HCT116 (cell line): ENCODE measurements around the gene CREBRF. TPM values are rescaled to one million over a fixed set of nuclear protein-coding genes. Genes with fewer than 3 reads are reported as not detected.

Experiments used
- ATAC-seq: fragments of 200-7000 bp; cut with Tn5 transposase; 2 replicates; pipeline ENCODE4 v1.9.1; 2020; ENCODE audit warnings: mild to moderate bottlenecking, moderate library complexity
- BruUV-seq: library from RNA; stranded (reverse); fragments of 400-500 nt; replicated peaks from 2 replicates; lab custom pipeline; 2021; lab: Mats Ljungman, UMichigan
- CTCF ChIA-PET: fragments of 300-600 bp; sonication (Branson Sonifier 250); formaldehyde crosslinking; loops from one replicate; lab custom pipeline; 2021; ENCODE audit warnings: antibody characterized with exemption; lab: Charles Lee
- POLR2A ChIA-PET: fragments of 300-600, 350-600 bp; sonication (Branson Sonifier 250); formaldehyde crosslinking; loops from one replicate; lab custom pipeline; 2021; ENCODE audit warnings: antibody characterized with exemption; lab: Charles Lee
- RAD21 ChIA-PET, 2 experiments: fragments of 300-600 bp; sonication (Branson Sonifier 250); formaldehyde crosslinking; loops; one replicate each; lab custom pipeline; 2023; ENCODE audit warnings: low total read pairs in 2 of 2; ENCODE audit not compliant: uncharacterized antibody in 2 of 2, unreplicated experiment in 2 of 2, low non-redundant PET in 1 of 2; lab: Charles Lee
- DNase-seq: peaks from one replicate; pipeline ENCODE4 v3.0.0-alpha.2; 2010; ENCODE audit warnings: low read depth, low spot score
- H2AFZ ChIP-seq: fragments of 200-600 bp; shearing (Covaris generic), sonication (generic); 2 replicates; pipeline ENCODE4 v1.6.1; 2017; ENCODE audit warnings: low read depth, mixed run types, mixed read lengths, antibody characterized with exemption, low read length; ENCODE audit not compliant: poor library complexity, severe bottlenecking
- H3K27ac ChIP-seq: 2 replicates; pipeline ENCODE4 v1.5.1; 2012; ENCODE audit warnings: low read depth, low read length
- H3K27me3 ChIP-seq: fragments of 200-600 bp; sonication (generic); 2 replicates; pipeline ENCODE4 v1.6.1; 2016; ENCODE audit warnings: mixed run types, low read length, mixed read lengths; ENCODE audit not compliant: insufficient read depth
- H3K36me3 ChIP-seq, 2 experiments: fragments of 200-500 bp in 1 of 2; fragments of 200-600 bp in 1 of 2; sonication (Bioruptor generic) in 1 of 2; sonication (generic) in 1 of 2; 2 replicates each; pipeline versions ENCODE4 v1.5.1 to v1.6.1; 2014 to 2016; ENCODE audit warnings: low read length in 2 of 2, inconsistent platforms in 1 of 2, mixed read lengths in 1 of 2, mixed run types in 1 of 2; ENCODE audit not compliant: insufficient read depth in 2 of 2, control insufficient read depth in 1 of 2
- H3K4me1 ChIP-seq, 2 experiments: fragments of 200-600 bp in 1 of 2; sonication (generic) in 1 of 2; 2 replicates each; pipeline versions ENCODE4 v1.5.1 to v1.6.1; 2012 to 2017; ENCODE audit warnings: low read length in 2 of 2, inconsistent platforms in 1 of 2, mild to moderate bottlenecking in 1 of 2, mixed read lengths in 1 of 2, mixed run types in 1 of 2, moderate library complexity in 1 of 2; ENCODE audit not compliant: insufficient read depth in 2 of 2, control insufficient read depth in 1 of 2
- H3K4me2 ChIP-seq: fragments of 200-600 bp; sonication (generic); 2 replicates; pipeline ENCODE4 v1.6.1; 2017; ENCODE audit warnings: mixed run types, low read length, mixed read lengths
- H3K4me3 ChIP-seq, 2 experiments: fragments of 200-600 bp in 1 of 2; sonication (generic) in 1 of 2; replicated peaks in 1 of 2; 2 replicates each; pipeline ENCODE4 v1.5.1; 2011 to 2016; ENCODE audit warnings: low read length in 2 of 2, control low read depth in 1 of 2, low read depth in 1 of 2, mild to moderate bottlenecking in 1 of 2, mixed read lengths in 1 of 2, mixed run types in 1 of 2
- H3K79me2 ChIP-seq: fragments of 200-600 bp; sonication (generic); 2 replicates; pipeline ENCODE4 v1.6.1; 2017; ENCODE audit warnings: mild to moderate bottlenecking, mixed run types, low read length, moderate library complexity, mixed read lengths; ENCODE audit not compliant: insufficient read depth
- H3K9ac ChIP-seq: fragments of 200-600 bp; sonication (generic); 2 replicates; pipeline ENCODE4 v1.6.1; 2016; ENCODE audit warnings: low read length, mixed read lengths
- H3K9me2 ChIP-seq: fragments of 200-600 bp; sonication (generic), shearing (Covaris generic); 2 replicates; pipeline ENCODE4 v1.6.1; 2017; ENCODE audit warnings: mixed run types, mild to moderate bottlenecking, moderate library complexity; ENCODE audit not compliant: insufficient read depth
- H3K9me3 ChIP-seq, 2 experiments: fragments of 200-500 bp in 1 of 2; fragments of 200-600 bp in 1 of 2; sonication (Bioruptor generic) in 1 of 2; sonication (generic) in 1 of 2; 2 replicates each; pipeline ENCODE4 v1.6.1; 2014 to 2017; ENCODE audit warnings: low read length in 2 of 2, mixed read lengths in 2 of 2, inconsistent platforms in 1 of 2, low read depth in 1 of 2, mild to moderate bottlenecking in 1 of 2, mixed run types in 1 of 2, moderate library complexity in 1 of 2; ENCODE audit not compliant: control insufficient read depth in 1 of 2, insufficient read depth in 1 of 2
- H4K20me1 ChIP-seq: fragments of 200-600 bp; sonication (generic), shearing (Covaris generic); 2 replicates; pipeline ENCODE4 v1.6.1; 2017; ENCODE audit warnings: mixed run types, mild to moderate bottlenecking, moderate library complexity; ENCODE audit not compliant: insufficient read depth
- CBX3 ChIP-seq: IDR thresholded peaks from 2 replicates; pipeline ENCODE4 v1.6.1; 2012; ENCODE audit warnings: low read depth
- CEBPB ChIP-seq: IDR thresholded peaks from 2 replicates; pipeline ENCODE4 v1.6.1; 2012; ENCODE audit warnings: low read depth
- ELF1 ChIP-seq: IDR thresholded peaks from 2 replicates; pipeline ENCODE4 v1.6.1; 2012; ENCODE audit warnings: low read depth, borderline replicate concordance
- JUND ChIP-seq: IDR thresholded peaks from 2 replicates; pipeline ENCODE4 v1.6.1; 2012
- POLR2A ChIP-seq: IDR thresholded peaks from 2 replicates; pipeline ENCODE4 v1.7.0; 2011; ENCODE audit warnings: borderline replicate concordance; ENCODE audit not compliant: insufficient read depth, insufficient read length; ENCODE audit errors: extremely low read depth
- SIN3A ChIP-seq: IDR thresholded peaks from 2 replicates; pipeline ENCODE4 v1.6.1; 2012; ENCODE audit warnings: low read depth
- ZFX ChIP-seq: fragments of 450-650 bp; IDR thresholded peaks from 2 replicates; pipeline ENCODE4 v1.6.1; 2017
- intact Hi-C: fragments of 100-400 bp; cut with micrococcal nuclease; formaldehyde crosslinking; loops from 2 replicates; pipeline ENCODE4 v1.10.0; 2022
- total RNA-seq: library from RNA; stranded (reverse); gene quantifications from one replicate; pipeline ENCODE4 v1.2.1, GENCODE V29; 2021; ENCODE audit not compliant: unreplicated experiment
- TF ChIP-seq, protein P1 (sequence below): IDR thresholded peaks from 2 replicates; pipeline ENCODE4 v1.6.1; 2012

The CREBRF gene
- total RNA-seq, 1 experiment from 2014 or later = 7.7 TPM

DNA sequence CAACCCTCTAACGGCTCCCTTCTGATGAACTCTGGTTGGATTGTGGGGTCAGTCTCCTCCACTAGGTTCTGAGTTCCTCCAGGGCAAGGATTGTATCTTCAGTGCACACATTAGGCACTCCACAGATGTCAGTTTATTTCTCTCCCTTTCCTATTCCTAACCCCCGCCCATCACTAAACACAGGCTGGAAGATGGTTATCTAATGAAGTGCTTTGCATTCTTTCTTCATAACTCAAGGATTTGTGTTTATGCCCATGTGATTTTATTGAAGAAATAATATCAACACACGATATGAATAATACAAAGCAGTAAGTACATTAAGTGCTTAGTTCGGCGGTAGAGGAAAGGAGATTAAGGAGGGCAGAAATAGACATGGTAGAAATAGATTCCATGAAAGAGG is 4.4 kb upstream of the CREBRF start:
- RAD21 ChIA-PET = no interaction called here
- ATAC-seq (no peak), DNase-seq (no peak)

DNA sequence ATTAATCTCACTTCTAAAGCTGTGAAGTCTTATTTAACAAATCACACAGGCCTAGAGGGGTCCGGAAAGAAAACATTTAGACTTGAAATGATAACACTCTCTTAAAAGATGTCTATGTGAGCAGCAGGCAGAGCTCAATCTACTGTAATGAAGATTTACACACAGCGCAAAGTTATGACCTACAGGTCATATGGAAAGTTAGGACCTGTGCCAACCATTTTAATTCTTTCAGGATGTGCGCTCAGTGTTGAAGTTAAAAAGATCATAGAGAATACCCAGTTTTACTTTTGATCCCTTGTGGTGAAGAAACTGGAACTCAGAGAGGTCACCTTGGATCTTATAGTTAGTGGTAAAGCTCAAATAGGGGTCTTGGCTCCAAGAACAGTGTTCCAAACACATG is 3.1 kb upstream of the CREBRF start:
- Histone ChIP-seq H3K4me1 (peaks cover 9 to 16% of the 10 kb centered on the region in 2 experiments), H2AFZ (no peak overlapping the region), H3K4me3 (no peak overlapping the region), H3K79me2 (no peaks in the 10 kb centered on the region), H3K27ac (no peak overlapping the region), H4K20me1 (no peaks in the 10 kb centered on the region), H3K4me2 (no peak overlapping the region), H3K27me3 (no peaks in the 10 kb centered on the region), H3K9me3 (no peaks in the 10 kb centered on the region), H3K9me2 (no peaks in the 10 kb centered on the region), H3K9ac (no peak overlapping the region), H3K36me3 (no peaks in the 10 kb centered on the region)
- no TSS peak for BruUV-seq
- DNase-seq (no peak), ATAC-seq (no peak)
- ChIA-PET CTCF (no interaction called here), RAD21 (no interaction called here), POLR2A (no interaction called here)
- intact Hi-C loops = no loop called here
- TF ChIP-seq ZFX (no peak), SIN3A (no peak), ELF1 (no peak)
- TF ChIP-seq, protein P1, sequence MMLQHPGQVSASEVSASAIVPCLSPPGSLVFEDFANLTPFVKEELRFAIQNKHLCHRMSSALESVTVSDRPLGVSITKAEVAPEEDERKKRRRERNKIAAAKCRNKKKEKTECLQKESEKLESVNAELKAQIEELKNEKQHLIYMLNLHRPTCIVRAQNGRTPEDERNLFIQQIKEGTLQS = no peak

More for the DNA sequence above, 4.4 kb upstream of the CREBRF start:
- Histone ChIP-seq H3K4me3 (no peak overlapping the region), H3K9ac (no peak overlapping the region), H3K27ac (no peak overlapping the region), H3K27me3 (no peaks in the 10 kb centered on the region), H3K79me2 (no peaks in the 10 kb centered on the region), H3K9me2 (no peaks in the 10 kb centered on the region), H4K20me1 (no peaks in the 10 kb centered on the region), H2AFZ (no peak overlapping the region), H3K4me1 (peaks cover 9 to 13% of the 10 kb centered on the region in 2 experiments), H3K9me3 (no peaks in the 10 kb centered on the region), H3K4me2 (no peak overlapping the region), H3K36me3 (no peaks in the 10 kb centered on the region)
- BruUV-seq = no TSS peak
- TF ChIP-seq JUND (no peak), CBX3 (no peak), ZFX (no peak), CEBPB (no peak), POLR2A (no peak)
- TF ChIP-seq, protein P1 = no peak
- CTCF ChIA-PET = no interaction called here
- intact Hi-C loops = no loop called here
- POLR2A ChIA-PET = no interaction called here
